Mucosa of rectum (tissue), 2 donors: ENCODE results near the gene TTYH2.

Experiments used
- H3K27ac ChIP-seq, 2 donors: one replicate each; pipeline ENCODE4 v1.7.0; 2013; ENCODE audit warnings: inconsistent platforms in 2 of 2, low read depth in 2 of 2, low read length in 2 of 2
- H3K27me3 ChIP-seq, 2 donors: one replicate each; pipeline ENCODE4 v1.7.0; 2013; ENCODE audit warnings: low read length in 2 of 2; ENCODE audit not compliant: control insufficient read depth in 2 of 2, insufficient read depth in 2 of 2
- H3K36me3 ChIP-seq, 2 donors: one replicate each; pipeline ENCODE4 v1.7.0; 2013; ENCODE audit warnings: low read length in 2 of 2; ENCODE audit not compliant: control insufficient read depth in 2 of 2, insufficient read depth in 2 of 2
- H3K4me1 ChIP-seq, 2 donors: one replicate each; pipeline ENCODE4 v1.7.0; 2013; ENCODE audit warnings: low read length in 2 of 2, mild to moderate bottlenecking in 1 of 2; ENCODE audit not compliant: control insufficient read depth in 2 of 2, insufficient read depth in 2 of 2
- H3K4me3 ChIP-seq, 2 donors: one replicate each; pipeline ENCODE4 v1.7.0; 2013; ENCODE audit warnings: low read length in 2 of 2
- H3K9ac ChIP-seq, 2 donors: one replicate each; pipeline ENCODE4 v1.7.0; 2013; ENCODE audit warnings: low read length in 2 of 2, low read depth in 1 of 2, mild to moderate bottlenecking in 1 of 2
- H3K9me3 ChIP-seq, 2 donors: one replicate each; pipeline ENCODE4 v1.7.0; 2013; ENCODE audit warnings: low read length in 2 of 2; ENCODE audit not compliant: control insufficient read depth in 2 of 2
- donor health status: healthy.
- donor health status: Normal muscosa, but diverticular disease.

The TTYH2 gene

DNA sequence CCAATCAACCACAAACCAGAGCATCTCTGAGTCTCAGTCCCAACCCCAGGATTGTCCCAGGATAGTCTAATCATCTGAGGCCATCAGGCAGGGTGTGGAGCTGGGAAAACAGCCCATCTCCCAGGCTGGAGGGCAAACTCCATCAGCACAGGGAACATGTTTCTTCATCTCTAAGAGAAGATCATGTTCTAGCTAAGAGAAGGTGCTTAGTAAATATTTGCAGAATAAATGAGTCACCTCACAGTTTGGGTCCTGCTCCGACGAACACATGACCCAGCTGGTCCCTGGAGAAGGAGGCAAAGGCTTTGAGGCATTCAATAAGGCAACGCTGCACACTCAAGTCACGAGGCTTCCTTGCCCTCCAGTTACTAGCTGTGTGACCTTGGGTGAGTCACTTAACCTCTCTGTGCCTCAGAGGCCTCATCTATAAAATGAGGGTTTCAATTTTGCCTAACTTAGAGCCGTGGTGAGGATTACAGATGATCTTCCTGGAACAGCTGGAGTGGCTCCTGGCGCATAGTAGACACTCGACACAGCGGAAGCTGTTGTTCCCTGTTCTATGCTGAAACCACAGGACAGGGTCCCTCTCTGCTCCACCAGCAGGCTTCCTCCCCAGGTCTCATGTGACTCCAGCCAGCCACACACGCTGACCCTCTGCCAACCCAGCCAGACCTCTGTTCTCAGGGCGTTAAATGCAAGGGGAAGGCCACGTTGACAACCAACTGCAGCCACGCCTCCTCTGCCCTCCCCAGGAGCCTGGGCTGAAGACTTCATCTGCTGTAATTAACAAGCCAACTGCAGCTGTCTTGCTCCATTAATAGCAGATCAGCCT lies 20.2 kb upstream of the TTYH2 start:
- Histone ChIP-seq H3K4me1 (peaks cover 0 to 7% of the 10 kb centered on the region in 2 donors), H3K27ac (no peak overlapping the region), H3K9ac (no peak overlapping the region), H3K4me3 (no peak overlapping the region), H3K36me3 (no peaks in the 10 kb centered on the region), H3K27me3 (peaks cover 19 to 22% of the 10 kb centered on the region in 2 donors), H3K9me3 (no peaks in the 10 kb centered on the region)

DNA sequence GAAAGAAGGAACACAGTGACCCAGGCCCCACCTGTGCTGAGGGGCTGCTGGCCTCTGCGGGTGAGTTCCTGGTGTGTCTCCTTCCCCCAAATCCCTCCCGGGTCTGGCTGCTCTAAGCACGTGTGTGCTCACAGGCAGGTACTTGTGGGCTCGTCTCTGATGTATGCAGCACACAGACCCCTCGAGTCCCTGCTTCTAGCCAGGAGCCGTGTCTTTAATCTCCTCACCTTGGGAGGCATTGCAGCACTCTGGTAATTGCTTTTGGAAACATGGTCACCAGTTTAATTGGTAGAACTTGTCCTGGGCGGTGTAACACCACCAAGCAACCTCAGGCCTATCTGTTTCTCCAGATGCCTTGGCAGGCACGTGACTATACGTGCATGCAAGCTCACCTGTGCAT lies 18.7 kb upstream of the TTYH2 start:
- no peak overlapping the region for H3K9ac ChIP-seq
- H3K27me3 ChIP-seq: peaks cover 19 to 20% of the 10 kb centered on the region in 2 donors
- no peak overlapping the region for H3K27ac ChIP-seq
- no peak overlapping the region for H3K4me3 ChIP-seq
- no peaks in the 10 kb centered on the region for H3K9me3 ChIP-seq
- no peaks in the 10 kb centered on the region for H3K36me3 ChIP-seq
- H3K4me1 ChIP-seq: peaks cover 0 to 7% of the 10 kb centered on the region in 2 donors

DNA sequence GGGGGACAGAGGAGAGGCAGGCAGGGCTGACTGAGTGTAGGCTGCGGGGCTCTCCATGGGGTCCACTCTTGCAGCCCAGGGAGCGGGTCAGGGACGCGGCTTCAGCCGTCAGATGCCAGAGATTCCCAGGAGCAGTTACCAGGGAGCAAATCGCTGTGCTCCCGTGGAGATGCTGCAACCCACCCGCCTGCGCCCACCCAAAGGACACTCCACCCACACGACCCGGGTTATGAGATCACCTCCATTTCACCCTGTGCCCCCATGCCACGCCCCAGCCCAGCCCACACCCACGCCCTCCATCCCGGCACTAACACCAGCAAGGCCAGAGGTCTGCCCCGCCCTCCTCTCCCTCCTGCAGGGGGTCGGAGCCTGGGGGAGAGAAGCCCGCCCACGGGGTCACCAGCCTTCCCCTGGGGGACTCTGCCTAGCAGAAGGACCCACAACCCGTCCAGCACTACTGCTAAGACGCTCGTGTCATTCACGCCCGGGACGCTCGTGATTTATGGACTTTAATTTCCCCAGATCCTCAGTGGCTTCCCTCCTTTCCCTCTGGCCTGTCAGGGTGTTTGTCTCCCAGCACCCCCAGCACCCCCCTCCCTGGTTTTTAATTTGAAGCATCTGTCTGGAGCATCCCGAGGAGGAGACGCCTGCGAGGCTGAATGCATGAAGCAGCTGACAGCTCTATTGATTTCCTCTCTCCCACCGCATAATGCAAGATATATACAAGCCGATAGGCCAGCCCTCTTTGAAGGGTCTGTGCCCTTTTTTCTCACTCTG lies 16.6 kb upstream of the TTYH2 start:
- Histone ChIP-seq H3K36me3 (no peaks in the 10 kb centered on the region), H3K4me3 (no peak overlapping the region), H3K27me3 (peaks cover 20 to 32% of the 10 kb centered on the region in 2 donors), H3K27ac (no peak overlapping the region), H3K9ac (no peak overlapping the region), H3K9me3 (no peaks in the 10 kb centered on the region), H3K4me1 (peaks cover 4 to 7% of the 10 kb centered on the region in 2 donors)

DNA sequence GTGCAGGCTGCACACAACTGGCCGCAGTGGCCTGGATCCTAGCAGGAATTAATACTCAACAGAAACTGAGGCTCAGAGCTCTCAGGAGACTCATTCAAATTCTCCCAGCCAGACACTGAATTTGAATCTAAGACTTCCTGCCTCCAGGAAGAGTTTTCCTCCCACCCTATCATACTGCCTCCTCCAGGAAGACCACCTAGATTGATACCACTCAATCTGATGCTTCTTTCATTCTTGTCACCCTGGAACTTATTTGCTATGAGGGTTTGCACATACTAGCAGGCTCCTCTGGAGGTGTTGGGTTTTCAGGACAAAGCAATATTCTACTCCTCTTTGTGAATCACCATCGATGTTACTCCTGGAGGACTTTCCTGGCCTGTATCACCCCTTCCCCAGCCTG lies 15.6 kb upstream of the TTYH2 start:
- Histone ChIP-seq H3K9ac (no peak overlapping the region), H3K36me3 (no peaks in the 10 kb centered on the region)

DNA sequence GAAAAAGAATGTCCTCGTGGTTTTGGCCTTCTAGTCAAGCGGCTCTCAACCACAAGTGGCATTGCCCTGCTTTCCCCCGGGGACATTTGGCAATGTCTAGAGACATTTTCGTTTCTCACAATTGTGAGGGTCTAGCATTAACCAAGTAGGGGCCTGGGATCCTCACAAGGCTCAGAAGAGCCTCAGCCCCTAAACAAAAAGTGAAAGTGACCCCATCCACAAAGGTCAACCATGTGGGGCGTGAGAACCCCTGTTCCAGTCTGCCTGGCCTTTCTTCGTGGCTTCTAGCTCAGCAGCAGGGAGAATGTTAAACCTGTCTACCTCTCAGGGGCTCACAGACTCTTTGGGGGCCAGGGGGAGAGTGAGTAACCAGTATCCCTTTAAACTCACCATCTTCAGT lies 14.7 kb upstream of the TTYH2 start:
- no peak overlapping the region for H3K27ac ChIP-seq
- no peak overlapping the region for H3K4me3 ChIP-seq
- no peaks in the 10 kb centered on the region for H3K9me3 ChIP-seq
- peaks cover 0 to 4% of the 10 kb centered on the region in 2 donors for H3K4me1 ChIP-seq
- H3K36me3 ChIP-seq: no peaks in the 10 kb centered on the region
- H3K9ac ChIP-seq: no peak overlapping the region
- peaks cover 24 to 36% of the 10 kb centered on the region in 2 donors for H3K27me3 ChIP-seq

More for the DNA sequence above, 15.6 kb upstream of the TTYH2 start:
- no peaks in the 10 kb centered on the region for H3K9me3 ChIP-seq
- peaks cover 4 to 6% of the 10 kb centered on the region in 2 donors for H3K4me1 ChIP-seq
- H3K4me3 ChIP-seq: no peak overlapping the region
- peaks cover 24 to 36% of the 10 kb centered on the region in 2 donors for H3K27me3 ChIP-seq
- H3K27ac ChIP-seq: no peak overlapping the region

DNA sequence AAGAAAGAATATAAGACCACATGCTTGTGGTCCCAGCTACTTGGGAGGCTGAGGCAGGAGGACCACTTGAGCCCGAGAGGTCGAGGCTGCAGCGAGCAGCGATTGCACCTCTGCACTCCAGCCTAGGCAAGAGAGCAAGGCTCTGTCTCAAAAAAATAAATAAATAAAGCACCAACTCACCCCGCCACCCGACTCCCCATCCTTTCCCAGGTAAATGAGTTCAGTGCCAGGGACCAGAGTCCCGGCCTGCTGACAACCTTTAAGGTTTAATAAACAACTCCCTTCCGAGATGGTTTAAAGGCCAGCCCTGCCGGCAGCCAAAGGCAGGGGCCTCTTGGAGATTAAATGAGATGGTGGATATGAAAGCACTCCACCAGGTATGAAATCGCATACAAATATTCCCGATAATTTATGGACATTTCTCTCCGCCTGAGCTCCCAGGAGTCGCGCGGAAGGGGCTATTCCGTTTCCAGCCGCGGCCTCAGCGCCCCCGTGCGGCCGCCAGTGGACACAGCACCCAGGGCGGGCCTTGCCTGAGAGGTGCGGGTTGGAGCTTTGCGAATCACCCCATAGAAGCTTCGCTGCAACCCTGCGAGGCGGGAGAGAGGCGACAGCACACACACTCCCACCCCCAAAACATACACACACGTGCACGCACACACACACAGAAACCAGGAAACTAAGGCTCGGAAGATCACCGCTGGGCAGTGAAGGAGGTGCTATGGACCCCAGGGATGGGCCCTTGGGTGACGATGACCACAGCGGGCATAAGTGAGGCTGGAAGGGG lies 13.9 kb upstream of the TTYH2 start:
- Histone ChIP-seq H3K4me3 (peak overlapping the region in 1 of 2 donors; percentile 17), H3K9ac (no peak overlapping the region)

DNA sequence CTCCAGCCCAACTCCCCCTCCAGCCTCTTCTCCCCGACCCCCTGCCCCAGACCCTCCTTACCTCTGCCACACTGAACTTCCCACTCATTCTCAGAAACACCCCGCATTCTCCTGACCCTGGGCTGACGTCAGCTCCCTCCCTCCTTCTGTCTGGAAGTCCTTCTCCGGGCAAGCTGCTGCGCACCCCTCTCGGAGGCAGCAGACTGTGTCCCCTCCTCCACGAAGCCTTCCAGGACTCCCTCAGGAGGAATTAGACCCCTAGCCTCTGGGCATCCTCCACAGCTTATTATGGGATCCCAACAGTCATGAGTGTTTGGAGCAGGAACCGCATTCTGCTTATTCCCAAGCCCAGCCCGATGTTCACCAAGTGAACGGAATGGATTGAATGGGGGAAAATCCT lies 13.3 kb upstream of the TTYH2 start:
- Histone ChIP-seq H3K27me3 (peaks cover 24 to 25% of the 10 kb centered on the region in 2 donors), H3K4me3 (no peak overlapping the region)

More for the DNA sequence above, 13.9 kb upstream of the TTYH2 start:
- peaks cover 2 to 6% of the 10 kb centered on the region in 2 donors for H3K4me1 ChIP-seq
- H3K27me3 ChIP-seq: peaks cover 24 to 31% of the 10 kb centered on the region in 2 donors
- H3K9me3 ChIP-seq: no peaks in the 10 kb centered on the region
- H3K27ac ChIP-seq: no peak overlapping the region
- H3K36me3 ChIP-seq: no peaks in the 10 kb centered on the region

DNA sequence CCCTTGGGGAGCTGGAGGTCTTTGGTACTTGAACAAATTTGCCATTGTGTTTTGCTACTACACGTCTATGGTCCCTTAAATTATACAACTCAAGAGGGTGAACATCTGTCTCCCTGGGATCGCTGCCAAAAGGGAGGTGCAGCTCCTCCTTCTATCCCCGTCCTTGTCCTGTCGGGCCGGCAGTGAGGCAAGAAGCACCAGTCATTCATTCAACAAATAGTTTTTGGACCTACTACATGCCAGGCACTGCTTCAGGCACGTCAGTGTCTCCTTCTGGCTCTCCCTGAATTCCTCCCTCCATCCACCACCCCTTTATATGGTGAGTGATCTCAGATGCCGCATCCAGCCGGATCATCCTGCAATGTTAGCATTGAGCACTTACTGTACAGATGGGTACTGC lies 12.1 kb upstream of the TTYH2 start:
- H3K4me1 ChIP-seq: peaks cover 13 to 19% of the 10 kb centered on the region in 2 donors
- H3K27me3 ChIP-seq: peaks cover 15 to 17% of the 10 kb centered on the region in 2 donors
- no peak overlapping the region for H3K27ac ChIP-seq

More for the DNA sequence above, 13.3 kb upstream of the TTYH2 start:
- no peak overlapping the region for H3K9ac ChIP-seq
- no peaks in the 10 kb centered on the region for H3K9me3 ChIP-seq
- H3K36me3 ChIP-seq: peaks cover under 1 to 3% of the 10 kb centered on the region in 2 donors
- peaks cover 8 to 12% of the 10 kb centered on the region in 2 donors for H3K4me1 ChIP-seq
- no peak overlapping the region for H3K27ac ChIP-seq

DNA sequence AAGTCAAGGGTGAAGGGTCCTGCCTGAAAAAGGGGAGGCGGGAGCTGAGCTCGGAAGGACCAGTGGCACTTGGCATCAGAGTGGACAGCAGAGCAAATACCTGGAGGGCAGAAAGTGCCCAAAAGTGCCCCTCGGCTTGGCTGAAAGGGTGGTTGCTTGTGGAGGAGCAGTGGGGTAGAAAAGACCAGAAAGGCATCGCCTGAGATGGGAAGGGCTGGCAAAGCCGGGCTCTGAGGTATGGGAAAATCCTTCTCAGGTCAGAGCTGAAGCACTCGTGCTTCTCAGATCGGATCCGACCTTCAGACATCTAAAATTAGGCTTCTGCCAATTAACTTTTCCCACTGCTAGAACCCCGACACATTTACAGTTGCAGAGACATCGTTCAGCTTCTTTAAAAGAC lies 11.4 kb upstream of the TTYH2 start:
- Histone ChIP-seq H3K9ac (no peak overlapping the region), H3K36me3 (peaks cover 10 to 16% of the 10 kb centered on the region in 2 donors), H3K27me3 (peaks cover 9 to 16% of the 10 kb centered on the region in 2 donors), H3K9me3 (no peaks in the 10 kb centered on the region), H3K27ac (no peak overlapping the region), H3K4me3 (no peak overlapping the region), H3K4me1 (peaks cover 14 to 19% of the 10 kb centered on the region in 2 donors)

More for the DNA sequence above, 12.1 kb upstream of the TTYH2 start:
- Histone ChIP-seq H3K9ac (no peak overlapping the region), H3K36me3 (peaks cover 8 to 11% of the 10 kb centered on the region in 2 donors), H3K4me3 (no peak overlapping the region), H3K9me3 (no peaks in the 10 kb centered on the region)
